ENCODE measurements around the gene S1PR2. TPM values are rescaled to one million over a fixed set of nuclear protein-coding genes. Genes with fewer than 3 reads are reported as not detected.

S1PR2 gene
- total RNA-seq, 2 donors from 2014 or later: 4.5 to 8.5 TPM

- Histone ChIP-seq H3K27me3 (replicated peaks; ENCODE audit: insufficient read depth) (no peaks in the 10 kb centered on the region), H3K4me3 (no peak overlapping the region), H3K4me1 (replicated peaks) (peaks cover 3% of the 10 kb centered on the region), H3K9me3 (no peaks in the 10 kb centered on the region), H3K36me3 (no peaks in the 10 kb centered on the region), H3K27ac (peak overlapping the region in 1 of 2 donors; percentile 35)
- DNase-seq (ENCODE audit: low spot score): no peak
- 86% methylated on average over 5 of the region's 5 CpGs for WGBS
- intact Hi-C loops (cut with DNase I): no loop called here
- TF ChIP-seq CTCF (IDR thresholded peaks at IDR 0.05) (no peak), POLR2A (IDR thresholded peaks at IDR 0.05) (no peak)
These were observed 2.7 kb downstream of the S1PR2 start for GRCh38 chr19:10228393-10228792.

- no peak for TF ChIP-seq CTCF (IDR thresholded peaks at IDR 0.05)
- no peak for TF ChIP-seq POLR2AphosphoS5 (IDR thresholded peaks at IDR 0.05)
- TF ChIP-seq POLR2A (IDR thresholded peaks at IDR 0.05): no peak
- intact Hi-C loops (cut with DNase I): no loop called here
- 31% methylated on average over 20 of the region's 28 CpGs for WGBS
- peak; percentile 16 for DNase-seq (ENCODE audit: low spot score)
- Histone ChIP-seq H3K9me3 (no peaks in the 10 kb centered on the region), H3K36me3 (no peaks in the 10 kb centered on the region), H3K4me3 (no peak overlapping the region), H3K27ac (peak overlapping the region; percentile 67), H3K27me3 (replicated peaks; ENCODE audit: insufficient read depth) (no peaks in the 10 kb centered on the region), H3K4me1 (replicated peaks) (peaks cover 3% of the 10 kb centered on the region)
These were observed 3.8 kb downstream of the S1PR2 start for GRCh38 chr19:10227026-10227971.

GRCh38 chr19:10226376-10227025 is 4.6 kb downstream of the S1PR2 start:
- intact Hi-C loops (cut with DNase I): no loop called here
- Histone ChIP-seq H3K27me3 (replicated peaks; ENCODE audit: insufficient read depth) (no peaks in the 10 kb centered on the region), H3K27ac (peak overlapping the region; percentile 67), H3K9me3 (no peaks in the 10 kb centered on the region), H3K36me3 (no peaks in the 10 kb centered on the region), H3K4me3 (no peak overlapping the region), H3K4me1 (replicated peaks) (peaks cover 3% of the 10 kb centered on the region)
- no peak for DNase-seq (ENCODE audit: low spot score)
- 23% methylated on average over 13 of the region's 13 CpGs for WGBS
- TF ChIP-seq POLR2A (IDR thresholded peaks at IDR 0.05) (no peak), POLR2AphosphoS5 (IDR thresholded peaks at IDR 0.05) (peak; percentile 24), CTCF (IDR thresholded peaks at IDR 0.05) (no peak)

- 78% methylated on average over 6 of the region's 6 CpGs for WGBS
- H3K4me1 ChIP-seq (replicated peaks): peaks cover 3% of the 10 kb centered on the region
These were observed 5.1 kb downstream of the S1PR2 start for GRCh38 chr19:10226021-10226375.

More at GRCh38 chr19:10226021-10226375, 5.1 kb downstream of the S1PR2 start:
- H3K9me3 ChIP-seq: no peaks in the 10 kb centered on the region
- H3K27ac ChIP-seq: peak overlapping the region; percentile 67
- H3K27me3 ChIP-seq (replicated peaks; ENCODE audit: insufficient read depth): no peaks in the 10 kb centered on the region
- H3K4me3 ChIP-seq: no peak overlapping the region
- DNase-seq (ENCODE audit: low spot score): no peak
- H3K36me3 ChIP-seq: no peaks in the 10 kb centered on the region
- TF ChIP-seq POLR2A (IDR thresholded peaks at IDR 0.05) (no peak), CTCF (IDR thresholded peaks at IDR 0.05) (no peak), POLR2AphosphoS5 (IDR thresholded peaks at IDR 0.05) (no peak)
- intact Hi-C loops (cut with DNase I): no loop called here
